ENCODE data around the gene ADIRF. TPM values are rescaled to one million over a fixed set of nuclear protein-coding genes. Genes with fewer than 3 reads are reported as not detected.
"Not testable (repeated sequence)": the region's sequence is repeated elsewhere in the genome, so short reads cannot be mapped to it uniquely, and the experiment has no call there.

Gene ADIRF
- total RNA-seq, 1 donor from 2014 or later: not detected

- no peak for TF ChIP-seq CTCF (IDR thresholded peaks at IDR 0.05; ENCODE audit: unreplicated experiment)
- no peak overlapping the region for H3K4me3 Mint-ChIP-seq (ENCODE audit: low read depth)
- H3K9me3 Mint-ChIP-seq (ENCODE audit: low read depth): peaks cover 4% of the 10 kb centered on the region
- peaks cover 9% of the 10 kb centered on the region for H3K4me1 Mint-ChIP-seq (ENCODE audit: low read depth)
- H3K36me3 Mint-ChIP-seq (ENCODE audit: insufficient read depth): no peaks in the 10 kb centered on the region
- no peak for DNase-seq (ENCODE audit: low spot score, unreplicated experiment)
- peaks cover 7% of the 10 kb centered on the region for H3K27me3 Mint-ChIP-seq
- no peak overlapping the region for H3K27ac Mint-ChIP-seq
Measured at GRCh38 chr10:86944471-86944870, 23.8 kb upstream of the ADIRF start.

GRCh38 chr10:86944907-86945306, 23.4 kb upstream of the ADIRF start:
- Mint-ChIP-seq H3K36me3 (ENCODE audit: insufficient read depth) (no peaks in the 10 kb centered on the region), H3K9me3 (ENCODE audit: low read depth) (peaks cover 4% of the 10 kb centered on the region), H3K27me3 (peaks cover 7% of the 10 kb centered on the region), H3K4me1 (ENCODE audit: low read depth) (peaks cover 9% of the 10 kb centered on the region), H3K4me3 (ENCODE audit: low read depth) (no peak overlapping the region), H3K27ac (no peak overlapping the region)
- no peak for DNase-seq (ENCODE audit: low spot score, unreplicated experiment)
- no peak for TF ChIP-seq CTCF (IDR thresholded peaks at IDR 0.05; ENCODE audit: unreplicated experiment)

GRCh38 chr10:86945361-86946212, 22.7 kb upstream of the ADIRF start:
- H3K4me1 Mint-ChIP-seq (ENCODE audit: low read depth): peaks cover 9% of the 10 kb centered on the region
- DNase-seq (ENCODE audit: low spot score, unreplicated experiment): no peak

GRCh38 chr10:86946213-86947155, 21.8 kb upstream of the ADIRF start:
- no peak for DNase-seq (ENCODE audit: low spot score, unreplicated experiment)
- TF ChIP-seq CTCF (IDR thresholded peaks at IDR 0.05; ENCODE audit: unreplicated experiment): no peak
- Mint-ChIP-seq H3K9me3 (ENCODE audit: low read depth) (peaks cover 4% of the 10 kb centered on the region), H3K4me1 (ENCODE audit: low read depth) (peaks cover 9% of the 10 kb centered on the region), H3K4me3 (ENCODE audit: low read depth) (no peak overlapping the region), H3K27ac (no peak overlapping the region), H3K36me3 (ENCODE audit: insufficient read depth) (no peaks in the 10 kb centered on the region), H3K27me3 (peaks cover 7% of the 10 kb centered on the region)

More at GRCh38 chr10:86945361-86946212, 22.7 kb upstream of the ADIRF start:
- peak; percentile 56 for TF ChIP-seq CTCF (IDR thresholded peaks at IDR 0.05; ENCODE audit: unreplicated experiment)
- H3K36me3 Mint-ChIP-seq (ENCODE audit: insufficient read depth): no peaks in the 10 kb centered on the region
- H3K4me3 Mint-ChIP-seq (ENCODE audit: low read depth): no peak overlapping the region
- H3K27me3 Mint-ChIP-seq: peaks cover 7% of the 10 kb centered on the region
- H3K9me3 Mint-ChIP-seq (ENCODE audit: low read depth): peaks cover 4% of the 10 kb centered on the region
- H3K27ac Mint-ChIP-seq: no peak overlapping the region

GRCh38 chr10:86947806-86948205, 20.5 kb upstream of the ADIRF start:
- not testable (repeated sequence) for H3K4me1 Mint-ChIP-seq (ENCODE audit: low read depth); H3K36me3 Mint-ChIP-seq (ENCODE audit: insufficient read depth); H3K27ac Mint-ChIP-seq; H3K4me3 Mint-ChIP-seq (ENCODE audit: low read depth); H3K27me3 Mint-ChIP-seq; DNase-seq (ENCODE audit: low spot score, unreplicated experiment)
- H3K9me3 Mint-ChIP-seq (ENCODE audit: low read depth): peaks cover 13% of the 10 kb centered on the region
